SU-DHL-6 (cell line): Measurements from ENCODE around the gene RASGRF1.

Experiments used
- CTCF ChIP-seq: fragments of 200-600 bp; sonication (generic); IDR thresholded peaks from one replicate; pipeline ENCODE4 v1.5.1; 2017; ENCODE audit warnings: antibody characterized with exemption, mild to moderate bottlenecking, low read length, moderate library complexity; ENCODE audit not compliant: insufficient read depth, poor library complexity, severe bottlenecking
- EZH2phosphoT487 ChIP-seq: fragments of 200-600 bp; sonication (generic), shearing (Covaris generic); conservative IDR thresholded peaks from 2 replicates; pipeline ENCODE4 v1.6.1; 2018; ENCODE audit warnings: mild to moderate bottlenecking, antibody characterized with exemption, low read length, moderate library complexity, mixed read lengths

GRCh38 chr15:78937132-78937739, 153.3 kb downstream of the RASGRF1 start:
- TF ChIP-seq CTCF (no peak), EZH2phosphoT487 (no peak)
